Activated T-helper 9 cell treated with anti-CD3 and anti-CD28 coated beads, Interleukin-2, amount 50 U/mL, for 16 hours (primary cell): Measurements from ENCODE around the gene SYNPO2.

Experiments used
- DNase-seq: peaks from one replicate; pipeline ENCODE4 v3.0.0-alpha.2; 2020; ENCODE audit warnings: low read depth

Gene SYNPO2

DNA sequence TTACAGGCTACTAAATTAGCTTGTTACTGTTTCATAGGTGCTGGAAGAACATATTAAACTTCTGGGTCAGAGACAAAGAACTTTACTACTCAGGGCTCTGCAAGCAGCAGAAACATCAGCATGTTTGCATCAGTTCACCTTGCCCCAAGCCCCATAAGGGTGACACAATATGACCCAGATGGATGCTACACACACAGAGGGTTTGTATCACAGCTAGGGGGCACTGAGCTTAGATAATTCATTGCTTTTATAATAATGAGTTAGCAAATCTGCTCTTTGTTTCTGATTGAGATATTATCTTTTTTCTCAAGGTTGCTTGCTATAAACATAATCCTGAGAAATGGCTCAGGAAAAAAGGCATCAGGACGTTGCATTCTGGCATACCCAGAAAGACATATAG lies 4.8 kb upstream of the SYNPO2 start:
- no peak for DNase-seq

DNA sequence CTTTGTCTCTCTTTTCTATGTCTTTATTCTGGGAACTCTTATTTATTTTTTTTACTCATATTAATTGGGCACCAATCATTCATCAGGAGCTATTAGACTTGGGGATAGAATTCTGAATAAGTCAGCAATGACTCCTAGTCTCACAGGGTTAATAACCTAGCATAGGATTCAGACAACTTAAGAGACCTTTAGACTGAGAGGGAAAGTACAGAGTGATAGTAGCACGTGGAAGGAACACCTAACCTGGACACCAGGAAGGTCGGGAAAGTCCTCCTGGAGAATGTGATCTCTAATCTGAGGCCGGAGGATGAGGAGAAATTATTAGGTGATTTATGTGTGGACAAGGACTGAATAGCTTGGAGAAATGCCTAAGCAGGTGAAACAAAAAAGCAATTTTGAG lies 3.9 kb upstream of the SYNPO2 start:
- DNase-seq, result no peak

DNA sequence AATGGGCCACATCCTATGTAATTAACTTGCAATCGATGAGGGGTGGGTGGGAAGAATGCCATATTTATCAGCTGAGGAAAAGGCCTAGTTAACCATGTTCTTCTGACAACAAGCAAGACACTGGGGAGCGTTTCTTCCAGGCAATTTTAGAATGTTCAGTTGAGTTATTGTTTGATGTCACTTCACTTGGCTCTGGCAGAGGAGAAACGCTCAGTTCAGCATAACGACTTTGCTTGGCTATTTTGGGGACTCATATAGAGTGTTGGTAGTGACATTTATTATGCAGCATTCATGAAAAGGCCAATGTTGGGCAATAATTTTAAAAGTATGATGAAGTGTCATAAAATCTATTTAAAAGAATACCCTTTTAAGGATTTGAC lies 648 bp downstream of the SYNPO2 start:
- no peak for DNase-seq

DNA sequence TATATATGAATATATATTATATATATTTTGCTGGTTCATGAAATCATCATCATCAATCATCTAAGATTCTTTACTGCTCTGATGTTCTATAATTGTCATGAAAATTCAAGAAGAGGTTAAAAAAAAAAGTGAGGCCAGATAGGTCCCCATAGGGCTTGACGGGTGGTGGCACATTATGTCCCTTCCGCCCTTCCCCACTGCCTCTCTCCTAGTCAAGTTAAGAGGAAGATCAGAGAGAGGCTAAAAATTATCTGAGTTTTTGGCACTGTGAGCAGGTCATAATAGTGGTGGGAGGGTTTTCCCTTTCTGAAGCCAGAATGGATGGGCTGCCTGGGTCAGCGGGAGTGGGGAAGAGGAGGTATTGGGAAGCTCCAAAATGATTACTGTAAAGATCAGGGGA lies 5.4 kb downstream of the SYNPO2 start:
- DNase-seq, result no peak

DNA sequence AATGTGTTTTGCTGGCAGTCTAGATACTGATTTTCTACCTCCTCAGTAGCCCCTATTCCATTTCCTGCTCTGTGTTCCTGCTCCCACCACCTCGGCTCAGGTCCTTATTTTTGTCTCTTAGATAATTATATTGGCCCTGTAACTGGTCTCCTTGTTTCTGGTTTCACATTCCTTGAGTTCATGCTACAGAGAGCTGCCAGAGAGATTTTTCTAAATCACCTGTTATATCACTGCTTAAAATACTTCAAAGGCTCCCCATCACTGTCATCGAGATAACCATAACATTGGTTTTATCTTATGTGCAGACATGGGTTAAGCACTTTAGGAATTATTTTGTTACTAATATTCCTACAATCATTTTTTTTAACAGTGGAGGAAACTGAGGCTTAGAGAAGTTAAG lies 9.6 kb downstream of the SYNPO2 start:
- DNase-seq, result no peak

DNA sequence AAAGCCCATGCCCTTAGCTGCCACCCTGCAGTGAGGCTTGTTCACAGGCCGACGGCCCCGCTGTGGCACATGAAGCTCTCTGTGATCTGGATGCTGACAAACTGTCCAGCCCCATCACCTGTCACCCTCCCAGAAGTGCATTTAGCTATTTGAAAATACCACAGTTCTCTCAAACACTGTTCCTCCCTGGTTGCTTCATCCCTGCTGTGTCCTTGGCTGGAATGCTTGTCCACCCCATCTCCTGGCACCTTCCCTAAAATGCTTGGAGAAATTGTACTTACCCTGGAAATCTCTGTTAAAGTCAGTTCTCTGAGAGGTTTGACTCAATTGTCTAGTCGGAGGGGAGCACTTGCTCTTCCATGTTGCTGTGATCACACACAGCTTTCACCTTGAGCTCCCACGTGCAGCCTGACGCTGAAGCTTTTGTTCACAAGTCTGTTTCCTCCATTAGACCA lies 10.1 kb downstream of the SYNPO2 start:
- DNase-seq, result no peak

DNA sequence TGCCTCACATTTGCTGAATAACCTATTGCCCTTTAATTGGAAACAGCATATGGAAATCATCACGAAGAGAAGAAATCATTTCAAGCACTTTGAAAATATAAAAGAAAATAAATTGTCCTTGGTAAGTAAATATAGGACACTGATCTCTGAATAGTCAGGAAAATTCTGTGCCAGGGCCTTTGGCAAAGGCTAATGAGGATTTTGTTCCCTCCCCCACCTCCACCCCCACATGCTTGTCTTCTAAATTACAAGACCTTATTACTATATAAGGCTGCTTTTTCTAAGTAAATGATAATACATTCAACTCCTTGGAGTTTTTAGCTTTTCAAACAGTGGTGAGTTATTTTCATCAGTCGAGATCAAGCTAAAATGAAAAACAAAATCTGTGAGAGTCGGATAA lies 15.8 kb downstream of the SYNPO2 start:
- DNase-seq, result no peak

DNA sequence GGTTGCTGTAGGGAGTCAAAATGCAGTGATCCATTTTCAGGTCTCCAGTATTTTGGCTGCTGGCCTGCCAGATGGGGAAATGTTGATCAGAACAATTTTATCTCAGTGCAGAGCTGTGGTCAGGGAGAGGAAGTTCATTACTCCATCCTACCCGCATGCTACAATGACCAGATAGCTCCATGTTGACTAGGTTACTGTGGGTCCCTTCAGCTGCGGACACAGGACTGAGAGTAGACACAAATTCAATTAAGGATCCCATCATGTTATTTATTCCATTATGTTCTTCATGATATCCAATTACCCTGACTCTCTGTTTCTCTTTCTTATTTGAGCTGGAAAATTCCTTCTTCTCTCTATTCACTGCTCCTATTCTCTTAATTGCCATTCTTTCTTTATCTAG lies 16.3 kb downstream of the SYNPO2 start:
- DNase-seq, result no peak

DNA sequence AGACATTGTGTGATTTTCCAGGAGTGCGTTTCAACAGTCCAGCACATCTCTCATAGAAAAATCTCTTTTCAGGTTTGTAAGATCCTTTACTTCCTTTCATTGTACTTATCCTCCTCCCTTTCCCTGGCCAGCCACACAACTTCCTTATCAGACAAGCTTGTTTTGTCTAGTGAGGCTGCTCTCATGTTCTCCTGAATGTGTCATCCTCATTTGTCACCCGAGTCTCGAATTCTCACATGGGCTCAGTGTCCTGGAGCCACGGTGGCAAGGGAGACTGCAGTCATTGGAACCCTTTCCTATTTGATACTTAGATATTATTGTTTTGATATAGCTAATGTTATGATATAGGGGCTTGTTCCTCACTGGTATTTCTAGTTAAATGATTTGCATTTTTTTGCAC lies 16.9 kb downstream of the SYNPO2 start:
- no peak for DNase-seq

DNA sequence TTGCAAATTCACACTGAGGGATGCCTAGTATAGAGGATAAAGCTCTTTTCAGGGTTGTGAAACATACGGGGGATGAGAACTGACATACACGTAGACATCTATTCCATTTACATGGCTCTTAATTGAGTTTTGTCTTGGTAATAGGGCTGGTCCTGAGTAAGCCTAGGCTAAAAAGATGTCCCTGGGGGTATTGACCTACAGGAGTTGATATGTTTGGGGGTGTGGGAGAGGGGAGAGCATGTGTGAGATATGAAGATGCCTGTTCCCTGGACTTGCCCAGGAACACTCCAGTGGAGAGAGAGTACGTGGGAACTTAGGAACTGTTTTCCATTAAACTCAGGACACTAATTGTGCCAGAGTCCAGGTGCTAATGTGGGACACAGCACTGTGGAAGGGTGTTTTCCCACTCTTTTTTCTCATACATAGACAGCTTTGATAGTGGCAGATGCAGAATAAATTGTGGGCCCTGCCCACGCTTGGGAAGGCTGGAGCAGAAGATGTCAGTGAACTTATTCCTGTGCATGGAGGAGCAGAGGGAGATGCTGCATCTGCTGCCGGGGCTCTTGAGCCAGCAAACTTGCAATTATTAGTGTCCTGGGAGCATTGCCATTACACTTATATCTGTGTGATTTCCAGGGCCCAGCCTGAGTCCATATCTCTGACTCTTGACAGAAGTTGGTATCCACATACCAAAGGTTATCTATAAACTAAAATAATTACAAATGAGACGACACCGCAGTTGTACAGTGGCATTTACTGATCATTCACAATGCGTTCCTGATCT lies 20.7 kb downstream of the SYNPO2 start:
- DNase-seq, result no peak

DNA sequence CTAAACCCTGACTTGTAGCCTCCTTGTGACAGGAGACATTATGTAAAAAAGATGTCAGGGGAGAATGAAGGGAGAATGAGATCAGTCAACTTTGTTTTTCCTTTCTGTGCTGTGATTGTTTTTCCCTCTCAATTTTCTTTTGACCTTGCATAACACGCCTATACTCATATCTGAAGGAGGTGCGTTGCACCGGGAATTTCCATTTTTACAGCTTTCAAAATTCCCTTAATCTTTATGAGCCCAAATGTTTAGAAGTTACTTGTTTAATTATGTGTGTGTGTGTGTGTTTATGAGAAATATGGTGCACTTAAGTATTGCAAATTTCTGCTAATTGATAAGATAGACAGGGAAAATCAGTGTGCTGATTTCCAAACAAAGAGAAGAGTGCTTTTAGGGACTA lies 21.6 kb downstream of the SYNPO2 start:
- no peak for DNase-seq

DNA sequence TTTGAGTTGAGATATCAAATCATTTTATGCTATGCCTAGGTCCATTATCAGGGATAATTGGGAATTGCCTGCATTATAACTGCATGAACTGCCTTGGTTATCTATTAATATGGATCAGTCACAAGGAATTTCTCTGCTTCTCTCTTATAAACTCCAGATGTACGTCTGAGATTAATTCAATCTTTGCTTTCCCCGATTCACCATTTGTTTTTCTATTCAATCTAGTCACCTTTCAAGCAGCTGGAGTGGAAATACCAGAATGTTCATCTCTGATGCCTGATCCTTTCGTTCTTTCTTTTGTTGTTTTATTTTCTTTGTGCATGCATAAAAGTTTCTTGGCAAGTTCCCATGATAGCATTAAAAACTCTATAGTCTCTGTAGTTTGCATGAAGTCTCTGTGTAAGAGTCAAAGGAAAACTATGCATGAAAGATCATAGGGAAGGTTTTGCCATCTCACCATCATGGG lies 22.6 kb downstream of the SYNPO2 start:
- no peak for DNase-seq

DNA sequence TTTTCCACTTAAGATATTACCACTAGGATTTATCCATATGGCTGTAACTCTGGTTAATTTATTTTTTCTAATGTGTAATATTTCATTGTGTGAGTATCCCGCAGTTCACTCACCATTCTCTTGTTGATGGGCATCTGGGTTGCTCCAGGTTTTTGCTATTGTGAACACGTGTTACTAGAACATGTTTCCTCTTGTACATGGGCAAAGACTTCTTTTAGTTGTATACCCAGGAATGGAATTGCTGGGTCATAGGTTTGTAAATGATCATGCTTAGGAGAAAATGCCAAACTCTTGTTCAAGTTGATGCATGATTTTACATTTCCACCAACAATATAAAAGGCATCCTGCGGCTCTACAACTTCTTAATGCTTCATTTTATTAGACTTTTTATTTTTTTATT lies 26.8 kb downstream of the SYNPO2 start:
- no peak for DNase-seq

DNA sequence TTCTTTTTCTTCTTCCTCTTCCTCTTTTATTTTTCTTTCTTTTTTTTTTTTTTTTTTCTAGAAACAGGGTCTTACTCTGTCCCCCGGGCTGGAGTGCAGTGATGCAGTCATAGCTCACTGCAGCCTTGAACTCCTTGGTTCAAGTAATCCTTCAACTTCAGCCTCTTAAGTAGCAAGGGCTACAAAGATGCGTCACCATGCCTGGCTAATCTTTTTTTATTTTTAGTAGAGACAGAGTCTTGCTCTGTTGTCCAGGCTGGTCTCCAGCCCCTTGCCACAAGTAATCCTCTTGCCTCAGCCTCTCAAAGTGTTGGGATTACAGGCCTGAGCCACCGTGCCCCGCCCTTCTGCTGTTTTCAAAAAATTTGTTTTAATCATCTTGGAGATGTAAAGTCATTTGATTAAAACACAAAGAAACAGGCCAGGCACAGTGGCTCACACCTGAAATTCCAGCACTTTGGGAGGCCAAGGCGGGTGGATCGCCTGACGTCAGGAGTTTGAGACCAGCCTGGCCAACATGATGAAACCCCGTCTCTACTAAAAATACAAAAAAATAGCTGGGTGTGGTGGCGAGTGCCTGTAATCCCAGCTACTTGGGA lies 28.1 kb downstream of the SYNPO2 start:
- no peak for DNase-seq

DNA sequence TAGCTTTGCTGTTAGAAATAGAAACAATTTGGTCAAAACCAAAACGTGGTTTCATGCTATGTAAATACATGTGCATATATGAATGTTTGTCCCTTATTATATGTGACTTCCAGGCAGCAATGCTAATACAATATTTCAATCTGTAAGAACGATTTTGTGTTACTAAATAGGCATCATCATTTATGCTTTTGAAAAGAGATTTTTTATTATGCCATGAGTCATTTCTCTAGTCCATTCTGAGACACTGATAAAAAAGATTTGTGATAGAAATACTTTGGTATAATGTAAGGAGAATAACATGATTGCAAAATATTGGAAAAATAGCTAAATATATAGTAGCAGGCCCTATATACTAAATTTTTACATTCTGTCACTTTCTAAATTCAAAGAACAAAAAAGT lies 28.9 kb downstream of the SYNPO2 start:
- no peak for DNase-seq

DNA sequence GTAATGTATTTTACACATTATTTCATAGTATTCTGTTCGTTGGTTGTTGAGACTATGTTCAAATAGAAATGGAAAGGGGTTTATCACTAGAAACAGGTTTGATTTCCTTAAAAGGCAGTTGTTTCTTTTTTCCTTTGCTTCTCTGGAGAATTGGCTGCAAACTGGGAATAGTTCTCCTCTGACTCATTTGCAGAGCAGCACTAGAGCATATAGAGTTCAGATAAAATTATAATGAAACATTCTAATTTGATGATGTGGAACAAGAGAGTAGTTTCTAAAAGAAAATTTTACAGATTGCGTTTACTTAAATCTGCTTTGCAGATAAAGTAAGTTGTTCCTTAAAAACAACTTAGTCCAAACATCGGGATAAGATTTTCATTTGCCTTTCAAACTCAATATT lies 29.7 kb downstream of the SYNPO2 start:
- no peak for DNase-seq

DNA sequence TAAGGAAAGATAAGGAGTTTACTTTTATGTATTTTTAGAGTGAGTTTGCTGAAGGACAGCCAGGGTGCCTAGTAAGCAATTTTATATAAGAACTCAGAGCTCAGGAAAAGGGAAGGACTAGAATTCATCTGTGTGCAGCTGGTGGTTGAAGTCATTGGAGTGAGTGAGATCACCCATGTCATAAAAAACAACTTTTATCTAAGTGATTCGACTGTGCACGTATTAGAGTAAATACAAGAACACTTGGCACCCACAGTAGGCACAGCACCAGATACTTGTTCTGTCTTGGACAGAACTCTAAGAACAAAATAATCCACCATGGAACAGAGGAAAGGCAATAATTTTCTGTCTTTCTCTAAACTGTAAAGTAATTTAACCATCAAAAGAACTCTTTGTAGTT lies 31.6 kb downstream of the SYNPO2 start:
- no peak for DNase-seq

DNA sequence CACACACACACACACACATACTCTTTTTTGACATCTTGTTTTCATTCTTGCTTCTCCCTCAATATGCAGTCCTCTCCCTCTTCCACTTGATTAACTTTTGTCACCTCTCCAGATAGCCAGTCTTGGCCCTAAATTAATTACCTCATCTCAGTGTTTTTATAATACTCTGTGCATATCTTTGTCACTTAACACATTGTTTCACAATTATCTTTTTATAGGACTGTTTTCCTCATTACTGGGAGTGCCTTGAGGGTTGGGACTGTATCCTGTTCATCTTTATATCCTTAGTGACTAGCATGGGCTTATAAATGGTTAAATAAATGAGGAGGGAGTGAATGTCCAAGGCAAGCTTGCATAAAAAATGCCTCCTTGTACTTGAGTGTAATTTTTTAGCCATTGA lies 33.1 kb downstream of the SYNPO2 start:
- DNase-seq, result no peak

DNA sequence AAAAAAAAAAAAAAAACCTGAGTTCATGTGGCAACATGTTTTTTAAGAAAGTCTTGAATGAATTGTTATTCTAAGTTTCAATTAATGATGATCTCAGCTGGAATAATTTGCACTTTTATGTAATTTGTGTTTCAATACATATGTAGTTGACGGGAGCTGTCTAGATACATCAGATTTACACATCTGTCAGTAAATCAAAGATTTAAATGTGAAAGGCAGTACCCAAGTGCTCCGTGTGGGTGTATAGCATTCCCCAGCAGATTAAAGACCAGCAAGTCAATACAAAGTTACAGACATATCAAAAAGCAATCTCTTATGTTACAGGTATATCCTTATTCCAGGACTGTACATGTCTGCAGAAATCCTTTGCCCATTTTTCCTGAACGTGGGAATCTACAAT lies 35.2 kb downstream of the SYNPO2 start:
- no peak for DNase-seq

DNA sequence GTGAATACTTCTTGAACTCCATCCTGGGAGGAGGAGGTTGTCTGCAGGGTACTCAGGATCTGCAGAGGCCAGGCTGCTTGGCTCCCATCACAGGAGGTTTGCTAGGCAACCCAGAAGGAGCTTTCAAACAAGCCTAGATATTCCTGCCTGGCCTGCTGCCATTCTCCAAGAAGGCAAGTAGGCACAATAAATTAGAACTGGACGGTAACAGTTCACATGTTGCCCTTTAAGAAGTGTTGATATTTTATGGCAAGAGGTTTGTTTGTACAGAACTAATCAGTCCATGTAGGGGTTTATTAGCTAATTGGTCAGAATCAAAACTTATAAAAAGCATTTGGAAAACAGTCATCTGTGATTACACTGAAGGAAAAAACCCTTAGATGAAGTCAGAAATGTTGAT lies 39.3 kb downstream of the SYNPO2 start:
- DNase-seq, result no peak

DNA sequence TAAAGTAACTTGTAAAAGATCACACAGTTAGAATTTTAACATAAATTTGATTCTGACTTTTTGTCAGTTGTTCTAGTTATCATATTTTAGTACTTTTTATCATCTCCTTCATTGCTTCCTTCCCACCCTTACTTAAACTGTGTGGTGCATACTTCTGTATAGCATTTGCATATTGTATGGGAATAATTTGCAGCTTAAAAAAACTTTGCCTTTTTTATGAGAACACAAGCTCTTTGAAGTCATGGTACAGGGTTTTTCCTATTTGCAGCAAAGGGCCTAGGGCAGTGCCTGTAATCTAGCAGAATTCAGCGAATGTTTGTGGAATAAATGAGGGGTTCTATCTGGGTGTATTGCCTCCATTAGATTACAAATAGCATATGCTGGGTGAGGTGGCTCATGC lies 41.6 kb downstream of the SYNPO2 start:
- no peak for DNase-seq

DNA sequence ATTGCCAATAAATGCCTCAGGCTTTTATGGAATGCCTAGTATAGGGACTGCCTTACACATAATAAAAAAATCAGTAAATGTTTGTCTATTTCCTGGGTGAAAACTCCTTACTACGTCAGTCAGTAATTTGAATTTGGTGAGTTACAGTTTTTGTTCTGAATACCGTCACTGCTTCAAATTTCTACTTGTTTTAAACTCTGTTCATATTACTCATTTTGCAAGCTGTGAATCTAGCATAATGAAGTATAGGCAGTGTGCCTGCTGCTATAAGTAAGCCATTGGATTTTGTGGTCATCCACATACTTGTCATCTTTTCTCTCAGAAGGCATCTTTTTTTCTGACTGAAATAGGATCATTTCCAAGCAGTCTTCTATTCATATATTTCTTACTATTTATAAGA lies 43.1 kb downstream of the SYNPO2 start:
- no peak for DNase-seq

DNA sequence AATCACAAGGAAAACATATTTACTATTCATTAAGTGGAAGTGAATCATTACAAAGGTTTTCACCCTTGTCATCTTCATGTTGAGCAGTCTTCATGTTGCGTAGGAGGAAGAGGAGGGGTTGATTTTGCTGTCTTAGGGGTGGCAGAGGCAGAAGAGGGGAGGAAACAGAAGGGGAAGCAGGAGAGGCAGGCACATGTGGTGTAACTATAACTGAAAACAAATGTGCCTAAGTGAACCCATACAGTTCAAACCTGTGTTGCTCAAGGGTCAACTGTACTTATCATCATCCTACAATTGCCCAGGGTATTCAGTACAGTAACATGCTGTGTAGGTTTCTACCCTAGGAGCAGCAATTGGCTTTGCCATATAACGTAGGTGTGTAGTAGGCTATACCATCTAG lies 47.2 kb downstream of the SYNPO2 start:
- DNase-seq, result no peak

DNA sequence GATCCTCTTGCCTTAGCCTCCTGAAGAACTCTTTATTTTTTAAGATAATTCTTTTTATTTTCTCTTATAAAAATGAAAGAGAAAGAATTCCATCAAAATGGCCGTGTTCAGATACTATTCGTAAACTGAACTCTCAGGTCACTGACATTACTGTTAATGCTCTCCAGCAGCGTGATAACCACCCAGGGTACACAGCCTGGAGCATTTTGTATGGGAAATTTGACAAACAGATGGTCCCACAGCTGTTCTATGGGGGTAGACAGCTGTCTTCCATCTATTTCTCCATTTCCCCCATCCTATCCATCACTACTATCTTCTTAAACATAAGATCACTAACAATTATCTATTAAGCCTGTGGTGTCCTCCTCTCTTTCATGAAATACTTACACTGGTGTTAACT lies 47.8 kb downstream of the SYNPO2 start:
- DNase-seq, result no peak
